NCI-H2196 (cell line): ENCODE results near the gene NCMAP.
"Not testable (repeated sequence)": the region's sequence is repeated elsewhere in the genome, so short reads cannot be mapped to it uniquely, and the experiment has no call there.

Source experiments
- DNase-seq: peaks from one replicate; lab custom pipeline; 2025; ENCODE audit not compliant: unreplicated experiment; lab: John Stamatoyannopoulos, UW

NCMAP gene

DNA sequence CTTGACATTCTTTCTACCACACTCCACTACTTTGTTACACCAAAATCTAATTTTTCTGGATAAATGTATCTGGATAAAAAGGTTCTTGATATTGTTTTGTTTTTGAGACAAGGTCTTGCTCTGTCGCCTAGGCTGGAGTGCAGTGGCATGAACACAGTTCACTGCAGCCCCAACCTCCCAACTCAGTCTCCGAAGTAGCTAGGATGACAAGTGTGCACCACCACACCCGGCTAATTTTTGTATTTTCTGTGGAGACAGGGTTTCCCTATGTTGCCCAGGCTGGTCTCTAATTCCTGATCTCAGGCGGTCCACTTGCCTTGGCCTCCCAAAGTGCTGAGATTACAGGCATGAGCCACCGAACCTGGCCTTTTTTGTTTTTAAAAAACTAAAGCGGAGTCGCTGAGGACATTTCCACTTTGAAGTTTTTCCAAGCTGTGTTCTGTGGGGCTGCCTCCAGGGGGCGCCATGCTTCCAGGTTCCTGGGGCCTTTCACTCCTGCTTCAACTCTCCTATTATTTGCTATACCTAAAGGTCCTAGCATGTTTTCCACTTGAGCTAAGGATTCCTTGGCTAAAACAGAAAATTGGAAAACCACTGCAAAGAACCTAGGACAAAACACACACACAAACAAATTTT lies 14.1 kb upstream of the NCMAP start:
- peak; percentile 33 for DNase-seq

- no peak for DNase-seq
Observed at GRCh38 chr1:24544239-24544638, 11.6 kb upstream of the NCMAP start.

DNA sequence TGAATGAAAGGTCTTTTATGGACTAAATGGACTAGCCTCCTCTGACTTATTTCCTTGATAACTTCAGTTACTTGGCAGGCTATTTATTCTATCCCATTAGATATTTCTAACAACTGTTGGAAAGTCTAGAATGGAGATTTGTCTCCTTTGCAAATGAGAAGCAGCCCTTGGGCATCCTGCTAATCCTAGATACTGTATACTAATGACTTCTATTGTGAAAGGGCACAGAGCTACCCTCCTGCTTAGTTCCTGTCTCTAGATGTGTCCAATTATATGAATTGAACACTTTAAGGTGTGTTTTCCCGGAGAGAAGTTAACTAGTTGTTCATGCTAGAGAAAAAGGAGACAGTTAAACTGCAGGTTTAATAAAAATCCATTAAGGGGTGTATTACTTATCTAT lies 10.2 kb upstream of the NCMAP start:
- DNase-seq: no peak

DNA sequence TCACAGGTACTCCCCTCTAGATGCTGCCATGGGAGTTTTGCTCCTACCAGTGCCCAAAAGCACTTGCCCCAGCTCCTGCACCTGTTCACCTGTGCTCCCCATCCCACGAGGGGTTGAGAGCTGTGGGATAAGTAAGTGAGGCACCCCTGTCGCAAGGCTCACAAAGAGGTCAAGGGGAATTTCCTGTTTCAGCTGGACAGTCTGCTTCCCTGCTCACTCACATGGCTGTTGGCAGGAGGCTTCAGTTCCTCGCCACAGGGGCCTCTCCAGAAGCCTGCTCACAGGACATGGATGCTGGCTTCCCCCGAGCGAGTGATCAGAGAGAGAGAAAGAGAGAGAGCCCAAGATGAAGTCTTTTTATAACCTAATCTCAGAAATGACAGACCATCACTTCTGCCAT lies 8.7 kb upstream of the NCMAP start:
- DNase-seq: no peak

- DNase-seq: no peak
Observed at GRCh38 chr1:24548070-24548469, 7.8 kb upstream of the NCMAP start.

DNA sequence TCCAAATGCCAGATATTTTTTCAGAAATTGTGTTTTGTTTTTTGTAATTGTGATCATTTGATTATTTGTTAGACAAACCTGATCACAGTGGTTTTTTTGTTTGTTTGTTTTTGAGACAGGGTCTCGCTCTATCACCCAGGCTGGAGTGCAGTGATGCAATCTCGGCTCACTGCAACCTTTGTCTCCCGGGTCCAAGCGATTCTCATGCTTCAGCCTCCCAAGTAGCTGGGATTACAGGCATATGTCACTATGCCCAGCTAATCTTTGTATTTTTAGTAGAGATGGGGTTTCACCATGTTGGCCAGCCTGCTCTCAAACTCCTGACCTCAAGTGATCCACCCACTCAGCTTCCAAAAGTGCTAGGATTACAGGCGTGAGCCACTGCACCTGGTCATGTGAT lies 6.7 kb upstream of the NCMAP start:
- DNase-seq: not testable (repeated sequence)

- DNase-seq: no peak
Observed at GRCh38 chr1:24551290-24551959, 4.5 kb upstream of the NCMAP start.

DNA sequence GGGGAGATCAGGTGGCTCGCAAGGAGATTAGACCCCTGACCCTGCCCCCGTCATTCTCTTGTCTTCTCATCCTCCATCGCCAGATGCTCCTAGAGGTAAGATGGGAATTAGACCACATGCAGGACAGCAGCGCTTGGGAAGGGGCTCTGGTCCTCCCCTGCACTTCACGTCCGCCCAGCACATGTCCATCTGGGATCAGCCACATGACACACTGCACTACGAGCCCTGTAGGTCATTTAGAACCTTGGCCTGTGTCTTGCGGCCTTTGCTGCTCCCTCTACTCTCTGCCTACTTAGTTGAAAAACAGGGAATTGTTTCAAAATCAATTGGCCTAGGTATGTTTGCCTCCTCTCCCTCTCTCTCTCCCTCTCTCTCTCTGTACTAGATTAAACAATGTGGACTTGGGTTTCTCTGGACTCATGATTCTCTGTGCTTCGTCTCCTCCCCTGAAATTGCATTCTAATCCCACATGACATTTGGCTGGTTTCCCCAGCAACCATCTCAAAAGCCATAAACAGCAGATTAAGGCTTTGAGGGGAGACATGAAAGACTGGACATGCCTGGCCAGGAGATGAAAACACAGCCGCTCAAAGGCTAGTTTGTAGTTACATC lies 3.8 kb upstream of the NCMAP start:
- peak; percentile 31 for DNase-seq

DNA sequence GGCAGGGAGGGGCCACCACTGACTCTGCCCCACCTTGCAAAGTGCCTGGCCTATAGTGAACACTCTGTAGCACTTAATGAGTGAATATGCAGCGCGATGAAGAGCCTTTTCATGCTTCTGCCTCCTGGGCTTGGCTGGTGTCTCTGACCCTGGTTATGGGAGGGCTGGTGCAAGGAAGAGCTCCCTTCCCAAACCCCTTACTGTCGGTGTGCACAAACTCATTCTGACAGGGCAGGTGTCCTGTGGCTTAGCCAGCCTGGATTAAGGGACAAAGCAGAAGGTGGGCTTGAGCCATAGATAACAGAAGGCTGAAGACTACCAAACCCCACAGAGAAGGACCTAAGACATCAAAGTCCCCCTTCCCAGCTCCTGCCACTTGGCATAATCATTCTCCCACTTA lies 2.0 kb upstream of the NCMAP start:
- DNase-seq: no peak

GRCh38 chr1:24554714-24555113 lies 1.2 kb upstream of the NCMAP start:
- DNase-seq: no peak

DNA sequence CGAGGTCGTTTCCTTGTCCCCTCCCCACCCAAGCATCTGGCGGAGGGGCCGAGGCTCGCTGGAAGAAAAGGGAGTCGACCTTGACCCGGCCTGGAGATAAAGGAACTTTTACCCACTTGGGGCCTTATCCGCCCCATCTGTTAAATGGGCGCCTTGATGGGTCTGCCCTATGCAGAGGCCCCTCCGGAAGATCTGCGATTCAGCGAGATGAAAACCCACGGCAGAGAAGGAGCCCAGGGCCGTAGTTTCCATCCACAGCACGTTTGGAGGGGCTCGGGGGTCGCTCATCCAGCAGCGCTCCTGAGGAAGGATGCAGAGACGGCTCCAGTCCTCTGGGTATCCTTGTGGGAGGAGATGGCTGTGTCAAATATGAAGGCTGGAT lies 518 bp downstream of the NCMAP start:
- no peak for DNase-seq

DNA sequence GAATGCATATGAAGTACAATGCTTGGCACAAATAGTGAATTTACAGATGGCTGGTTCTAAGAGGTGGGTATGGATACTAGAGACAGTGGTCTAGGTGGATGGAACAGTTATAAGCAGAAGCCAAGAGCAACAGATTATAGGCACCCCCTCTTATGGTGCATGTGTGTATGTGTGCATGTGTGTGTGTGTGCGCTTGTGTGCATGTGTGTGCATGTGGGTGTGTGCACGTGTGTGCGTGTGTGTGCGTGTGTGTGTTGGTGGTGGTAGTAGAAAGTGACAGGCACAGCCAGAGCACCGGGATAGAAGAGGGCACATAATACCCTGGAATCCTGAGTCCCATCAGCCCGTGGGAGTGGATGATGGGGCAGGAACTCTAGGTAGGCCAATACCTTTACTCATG lies 1.3 kb downstream of the NCMAP start:
- no peak for DNase-seq

GRCh38 chr1:24557711-24558131 lies 1.8 kb downstream of the NCMAP start:
- DNase-seq: no peak

GRCh38 chr1:24558455-24558854 lies 2.6 kb downstream of the NCMAP start:
- DNase-seq: no peak

DNA sequence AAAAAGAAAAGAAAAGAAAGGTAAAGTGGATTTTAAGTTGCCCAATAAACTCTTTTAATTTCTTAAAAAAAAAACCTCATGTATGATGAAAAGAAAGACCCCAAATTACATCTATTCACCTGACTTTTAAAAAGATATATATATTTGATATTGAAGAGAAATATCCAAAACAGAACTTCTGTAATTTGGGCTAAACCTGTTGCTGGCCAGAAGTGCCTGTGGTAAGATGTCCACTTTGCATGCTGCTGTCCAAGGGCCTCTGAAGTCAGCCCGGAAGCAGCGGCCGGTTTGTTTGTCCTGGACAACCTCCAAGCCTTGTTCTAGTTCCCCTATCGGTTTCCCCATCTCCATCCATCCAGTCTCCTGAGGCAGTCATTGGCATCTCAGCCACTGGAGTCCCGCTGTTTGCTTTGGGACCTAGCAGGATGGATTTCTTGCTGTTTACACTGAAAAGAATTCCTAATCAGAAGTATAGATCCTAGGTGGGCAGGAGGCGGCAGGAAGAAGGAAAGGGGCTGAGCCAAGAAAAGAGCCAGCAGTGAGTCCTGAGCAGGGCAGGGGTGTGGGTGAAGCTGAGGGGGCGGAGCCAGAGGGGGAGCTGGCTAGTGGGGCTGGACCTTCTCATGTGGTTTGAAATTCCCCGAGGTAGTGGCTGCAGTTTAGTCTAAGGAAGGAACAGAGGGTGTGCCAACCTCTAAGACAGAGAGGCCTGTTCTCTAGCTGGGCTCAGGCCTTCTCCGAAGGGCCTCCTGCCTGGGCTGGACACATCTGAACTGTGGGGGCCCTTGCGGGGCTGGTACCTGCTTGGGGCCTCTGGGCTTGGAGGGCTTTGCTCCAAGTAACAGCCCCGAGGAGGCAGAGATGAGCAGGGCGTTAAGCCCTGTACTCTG lies 3.3 kb downstream of the NCMAP start:
- DNase-seq: peak; percentile 92

GRCh38 chr1:24560361-24560760 lies 4.5 kb downstream of the NCMAP start:
- no peak for DNase-seq

DNA sequence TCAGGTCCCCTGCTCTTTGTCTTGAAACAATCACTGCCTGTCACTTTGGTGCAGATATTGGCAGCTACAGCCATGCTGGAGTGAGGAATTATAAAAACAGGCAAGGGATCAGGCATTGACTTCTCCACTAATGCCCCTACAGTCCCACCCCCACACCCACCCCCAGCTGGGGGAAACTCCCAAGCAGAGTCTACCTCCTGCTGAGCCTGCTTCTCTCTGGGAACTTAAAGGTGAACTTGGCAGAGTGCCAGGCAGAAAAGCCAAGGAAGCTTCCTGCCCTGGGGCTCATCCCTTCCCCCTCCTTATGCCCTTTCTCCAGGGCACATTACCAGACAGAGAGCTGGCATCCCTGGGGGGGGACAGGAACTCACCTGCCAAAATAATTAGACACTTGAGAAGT lies 6.7 kb downstream of the NCMAP start:
- DNase-seq: peak; percentile 43

DNA sequence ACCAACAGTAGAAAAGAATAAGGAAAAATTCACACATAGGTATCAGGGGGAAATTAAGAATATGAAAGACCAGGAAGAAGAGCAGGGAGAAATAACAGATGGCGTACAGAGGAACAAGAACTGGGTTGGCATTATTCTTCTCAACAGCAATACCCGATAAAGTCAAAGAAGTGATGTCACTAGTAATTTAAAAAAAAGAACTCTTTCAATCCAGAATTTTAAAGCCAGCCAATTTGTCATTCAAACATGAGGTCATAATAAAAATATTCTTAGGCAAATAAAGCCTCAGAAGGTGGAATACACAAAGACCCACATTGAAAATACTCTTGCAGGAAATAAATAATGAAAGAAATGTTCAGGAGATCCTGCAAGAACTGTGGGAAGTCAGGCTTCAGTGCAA lies 8.8 kb downstream of the NCMAP start:
- no peak for DNase-seq

DNA sequence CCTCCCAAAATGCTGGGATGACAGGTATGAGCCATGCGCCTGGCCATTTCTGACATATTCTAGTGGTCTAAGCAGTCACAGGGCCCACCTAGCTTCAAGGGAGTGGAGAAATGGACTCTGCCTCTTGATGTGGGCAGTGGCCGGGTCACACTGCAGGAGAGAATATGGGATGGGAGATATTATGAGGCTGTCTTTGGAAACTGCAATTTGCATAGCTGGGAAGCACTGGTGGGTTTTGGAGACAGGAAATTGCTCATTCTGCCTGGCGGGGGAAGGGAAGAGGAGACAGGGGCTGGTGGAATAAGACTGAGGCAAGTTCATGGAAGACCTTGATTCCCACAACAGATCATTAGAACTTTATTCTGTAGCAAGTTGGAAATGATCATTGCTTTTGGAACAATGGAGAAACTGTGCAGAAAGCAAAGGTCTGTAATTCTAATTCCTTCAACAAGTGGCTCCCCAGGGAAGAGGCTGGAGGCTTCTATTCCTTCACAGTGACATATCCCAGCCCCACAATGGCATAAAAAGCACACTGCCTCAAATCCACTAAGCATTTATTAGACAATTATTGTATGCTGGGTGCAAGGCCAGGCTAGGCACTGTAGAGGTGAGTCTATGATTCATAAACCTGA lies 10.5 kb downstream of the NCMAP start:
- DNase-seq: no peak

DNA sequence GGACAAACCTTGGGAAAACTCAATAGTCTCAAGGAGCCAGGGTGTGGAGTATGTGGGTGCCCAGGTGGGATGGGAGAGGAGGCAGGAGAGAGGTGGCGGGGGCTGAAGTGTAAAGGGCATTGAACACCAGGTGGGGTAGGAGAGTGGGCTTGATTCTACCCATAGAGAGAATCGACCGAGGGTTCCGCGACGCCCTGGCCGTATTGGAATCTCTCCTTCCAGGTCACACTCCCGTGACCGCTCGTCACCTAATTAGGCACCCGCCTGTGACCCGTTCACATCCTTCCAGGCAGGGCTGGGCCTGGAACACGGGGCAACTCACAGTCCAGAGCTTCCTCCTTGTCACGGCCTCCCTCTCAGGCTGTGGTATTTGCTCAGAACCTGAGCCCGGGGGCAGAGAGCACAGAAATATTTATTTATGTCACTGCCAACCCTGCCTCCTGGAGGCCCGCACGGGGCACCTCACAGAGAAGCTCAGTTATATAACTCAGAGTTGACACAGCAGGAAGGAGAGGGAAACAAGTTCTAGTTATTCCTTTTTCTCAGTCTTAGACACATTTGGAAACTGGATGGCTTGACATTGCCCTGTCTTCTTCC lies 12.0 kb downstream of the NCMAP start:
- DNase-seq: no peak

DNA sequence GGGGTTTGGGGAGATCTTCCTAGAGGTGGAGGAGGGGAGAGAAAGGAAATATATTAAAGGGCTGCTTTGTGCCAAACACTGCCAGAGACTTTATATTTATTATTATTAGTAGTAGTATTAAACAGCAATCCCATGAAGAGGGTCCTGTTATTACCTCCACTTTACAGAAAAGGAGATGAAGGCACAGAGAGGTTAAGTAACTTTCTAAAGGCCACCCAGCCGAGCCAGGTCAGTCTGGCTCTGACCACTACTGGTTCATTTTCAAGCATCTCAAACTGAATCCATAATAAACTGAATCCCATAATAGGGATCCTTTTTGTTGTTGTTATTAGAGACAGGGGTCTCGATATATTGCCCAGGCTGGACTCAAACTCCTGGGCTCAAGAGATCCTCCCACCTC lies 12.6 kb downstream of the NCMAP start:
- DNase-seq: no peak
